ENCODE data around the gene ITPR1. TPM values are rescaled to one million over a fixed set of nuclear protein-coding genes. Genes with fewer than 3 reads are reported as not detected.

Gene ITPR1
- total RNA-seq, 3 donors from 2014 or later = 10.7 to 80.2 (median 20.7) TPM

- H3K4me3 ChIP-seq = no peak overlapping the region
- ATAC-seq (no peak), DNase-seq (no peak)
- TF ChIP-seq CTCF (IDR thresholded peaks at IDR 0.05) = no peak
- no peaks in the 10 kb centered on the region for H3K36me3 ChIP-seq (ENCODE audit: low read depth)
- H3K4me1 ChIP-seq (ENCODE audit: low read depth) = no peaks in the 10 kb centered on the region
- intact Hi-C loops (cut with DNase I, micrococcal nuclease) = no loop called here
- H3K9me3 ChIP-seq = no peaks in the 10 kb centered on the region
Measured at GRCh38 chr3:4656626-4657328, 163.6 kb downstream of the ITPR1 start.

GRCh38 chr3:4660936-4661335 is 167.8 kb downstream of the ITPR1 start:
- no peak overlapping the region for H3K4me3 ChIP-seq
- H3K9me3 ChIP-seq = no peaks in the 10 kb centered on the region
- DNase-seq (no peak), ATAC-seq (no peak)
- H3K4me1 ChIP-seq (ENCODE audit: low read depth) = no peaks in the 10 kb centered on the region
- no peaks in the 10 kb centered on the region for H3K36me3 ChIP-seq (ENCODE audit: low read depth)
- no peak for TF ChIP-seq CTCF (IDR thresholded peaks at IDR 0.05)
- intact Hi-C loops (cut with DNase I, micrococcal nuclease) = no loop called here

- Histone ChIP-seq H3K36me3 (ENCODE audit: low read depth) (no peaks in the 10 kb centered on the region), H3K9me3 (no peaks in the 10 kb centered on the region), H3K4me1 (ENCODE audit: low read depth) (no peaks in the 10 kb centered on the region), H3K4me3 (no peak overlapping the region)
- TF ChIP-seq CTCF (IDR thresholded peaks at IDR 0.05) = no peak
- intact Hi-C loops (cut with DNase I, micrococcal nuclease) = no loop called here
- no peak for ATAC-seq
- no peak for DNase-seq
Measured at GRCh38 chr3:4664412-4664811, 171.3 kb downstream of the ITPR1 start.

GRCh38 chr3:4665197-4665596 is 172.0 kb downstream of the ITPR1 start:
- no peak for TF ChIP-seq CTCF (IDR thresholded peaks at IDR 0.05)
- ATAC-seq = no peak
- intact Hi-C loops (cut with DNase I, micrococcal nuclease) = no loop called here
- H3K9me3 ChIP-seq = no peaks in the 10 kb centered on the region
- no peaks in the 10 kb centered on the region for H3K4me1 ChIP-seq (ENCODE audit: low read depth)
- no peak overlapping the region for H3K4me3 ChIP-seq
- no peak for DNase-seq
- no peaks in the 10 kb centered on the region for H3K36me3 ChIP-seq (ENCODE audit: low read depth)

GRCh38 chr3:4666071-4666470 is 172.9 kb downstream of the ITPR1 start:
- ATAC-seq (no peak), DNase-seq (no peak)
- no peaks in the 10 kb centered on the region for H3K9me3 ChIP-seq
- H3K4me3 ChIP-seq = no peak overlapping the region
- no peak for TF ChIP-seq CTCF (IDR thresholded peaks at IDR 0.05)
- intact Hi-C loops (cut with DNase I, micrococcal nuclease) = no loop called here
- no peaks in the 10 kb centered on the region for H3K4me1 ChIP-seq (ENCODE audit: low read depth)
- no peaks in the 10 kb centered on the region for H3K36me3 ChIP-seq (ENCODE audit: low read depth)

- H3K9me3 ChIP-seq = no peaks in the 10 kb centered on the region
- ATAC-seq (no peak), DNase-seq (no peak)
- no peaks in the 10 kb centered on the region for H3K4me1 ChIP-seq (ENCODE audit: low read depth)
- no peak for TF ChIP-seq CTCF (IDR thresholded peaks at IDR 0.05)
- no peak overlapping the region for H3K4me3 ChIP-seq
- intact Hi-C loops (cut with DNase I, micrococcal nuclease) = no loop called here
- no peaks in the 10 kb centered on the region for H3K36me3 ChIP-seq (ENCODE audit: low read depth)
Measured at GRCh38 chr3:4670352-4670751, 177.2 kb downstream of the ITPR1 start.
